HG03045 (cell line): ENCODE data around the gene ZMYND10.
A peak's percentile ranks its signal among the peaks of the same experiment; 100 is the strongest.

ENCODE experiments used
- ATAC-seq: cut with Tn5 transposase; IDR thresholded peaks from one replicate; pipeline ENCODE4 v1.9.1; 2021; ENCODE audit warnings: mild to moderate bottlenecking, moderate library complexity; ENCODE audit not compliant: unreplicated experiment

Gene ZMYND10

DNA sequence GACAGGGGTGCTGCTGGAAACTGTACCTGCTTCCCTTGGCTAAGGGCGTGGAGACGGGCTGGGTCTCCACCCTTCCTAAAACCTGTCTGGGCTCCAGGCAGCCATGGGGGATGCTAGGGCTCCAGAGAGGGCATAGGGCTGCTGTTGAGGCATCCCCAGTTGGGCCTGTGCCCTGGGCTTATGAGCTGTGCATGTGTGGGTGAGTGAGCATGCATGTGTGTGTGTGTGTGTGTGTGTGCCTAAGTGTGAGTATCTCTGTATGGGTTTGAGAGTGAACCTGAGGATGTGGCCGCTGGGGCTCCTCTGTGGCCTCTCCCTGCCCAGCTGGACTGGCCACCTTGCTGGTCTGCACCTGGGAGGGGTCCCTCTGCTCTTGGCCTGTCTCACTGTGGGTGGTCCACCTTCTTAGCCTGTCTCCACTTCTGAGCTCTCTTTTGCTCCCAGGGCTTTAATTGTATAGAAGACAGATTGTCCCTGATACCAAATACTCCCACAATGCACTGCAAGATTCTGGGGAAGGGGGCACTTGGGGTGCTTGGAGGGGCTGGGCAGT is 25.7 kb upstream of the ZMYND10 start:
- no peak for ATAC-seq

DNA sequence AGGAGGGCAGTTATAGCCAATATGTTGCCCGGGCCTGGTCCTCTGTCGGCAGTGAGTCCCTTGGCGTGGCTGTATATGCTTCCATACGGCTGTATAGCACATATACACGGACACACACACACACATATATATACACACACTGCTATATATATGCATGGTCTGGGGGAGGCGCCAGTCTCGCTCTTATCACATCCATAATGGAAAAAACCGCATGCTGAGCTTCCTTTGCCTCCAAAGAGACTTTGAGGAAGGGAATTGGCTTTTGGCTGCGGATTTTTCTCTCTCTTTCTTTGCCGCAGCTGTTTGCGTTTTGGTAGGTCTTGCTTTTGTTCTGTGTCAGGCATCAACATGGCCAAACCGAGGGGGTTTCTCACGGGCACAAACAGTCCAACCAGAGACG is 25.1 kb upstream of the ZMYND10 start:
- no peak for ATAC-seq

DNA sequence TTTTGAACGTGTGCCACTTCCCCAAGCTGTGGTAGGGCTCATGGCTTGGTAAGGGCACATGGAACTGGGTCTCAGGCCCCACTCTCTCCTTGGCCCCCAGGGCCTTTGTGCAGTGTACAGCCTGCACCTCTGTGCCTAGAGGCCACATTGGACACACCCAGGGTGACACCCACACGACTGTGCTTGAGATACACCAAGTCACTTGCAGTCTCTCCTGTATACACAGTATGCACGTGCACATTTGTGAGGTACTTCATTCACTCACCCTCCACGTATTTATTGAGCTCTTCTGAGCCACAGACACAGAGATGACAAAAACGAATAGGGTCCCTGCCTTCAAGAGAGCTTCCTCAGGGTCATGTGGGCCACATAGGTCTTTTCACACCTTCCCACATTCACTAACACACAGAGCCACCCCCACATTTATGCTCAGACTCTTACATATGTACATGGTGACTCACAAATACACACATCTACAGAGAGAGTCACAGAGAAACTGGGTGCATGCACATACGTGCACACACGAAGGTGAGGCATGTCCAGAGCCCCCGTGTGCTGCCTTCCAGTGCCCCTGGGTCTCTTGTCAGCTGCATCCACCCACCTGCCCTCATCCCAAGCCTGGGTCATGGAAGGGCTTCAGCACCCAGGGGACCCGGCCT is 23.6 kb upstream of the ZMYND10 start:
- ATAC-seq: no peak

DNA sequence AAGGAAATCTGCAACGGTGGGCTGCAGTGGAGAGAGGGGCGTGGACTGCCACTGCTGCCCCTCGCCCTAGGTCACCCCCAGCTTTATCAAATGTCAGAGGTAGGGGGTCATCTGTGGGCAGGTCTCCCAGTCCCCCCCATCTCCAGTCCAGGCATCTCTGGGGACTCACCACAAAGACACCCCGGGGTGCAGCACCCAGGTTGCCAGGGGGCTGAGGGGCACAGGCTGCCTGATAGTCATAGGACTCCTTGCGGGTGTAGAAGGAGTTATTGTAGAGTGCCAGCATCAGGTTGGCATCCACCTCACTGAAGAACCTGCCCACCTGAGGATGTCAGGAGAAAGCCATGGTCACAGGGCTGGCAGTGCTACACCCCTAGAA is 20.3 kb upstream of the ZMYND10 start:
- no peak for ATAC-seq

DNA sequence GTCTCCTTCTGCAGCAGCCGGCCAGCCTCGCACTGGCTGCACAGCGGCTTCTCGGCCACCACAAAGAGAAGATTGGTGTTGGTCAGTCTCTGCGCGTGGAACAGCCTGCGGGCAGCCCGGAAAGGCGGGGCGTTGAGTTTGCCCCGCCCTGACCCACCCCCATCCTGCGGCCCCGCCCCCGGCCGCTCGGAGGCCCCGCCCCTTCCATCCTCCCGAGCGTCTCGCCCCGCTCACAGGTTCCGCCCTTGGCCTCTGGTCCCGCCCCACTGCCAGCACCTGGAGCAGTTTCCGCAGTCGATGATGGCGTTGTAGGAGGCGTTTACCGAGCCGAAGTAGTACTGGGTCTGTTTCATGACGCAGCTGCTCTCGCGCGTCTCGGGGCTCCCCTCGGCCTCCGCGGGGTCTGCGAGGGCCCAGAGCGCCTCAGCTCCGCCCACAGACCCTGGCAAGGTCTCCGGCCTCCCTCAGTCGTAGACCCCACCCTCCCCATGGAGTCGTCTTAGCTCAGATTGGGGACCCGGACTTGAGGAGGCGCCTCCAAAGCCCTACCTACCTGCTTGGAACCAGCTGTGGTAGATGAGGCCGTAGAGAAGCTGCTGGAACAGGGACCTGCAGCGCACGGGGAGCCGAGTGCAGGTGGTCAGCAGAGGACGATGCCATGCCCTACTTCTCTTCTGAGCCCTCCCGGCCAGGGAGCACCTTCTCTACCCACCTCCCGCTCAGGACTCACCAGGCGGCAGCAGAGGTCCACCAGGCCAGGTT is 19.7 kb upstream of the ZMYND10 start:
- peak; percentile 75 for ATAC-seq

DNA sequence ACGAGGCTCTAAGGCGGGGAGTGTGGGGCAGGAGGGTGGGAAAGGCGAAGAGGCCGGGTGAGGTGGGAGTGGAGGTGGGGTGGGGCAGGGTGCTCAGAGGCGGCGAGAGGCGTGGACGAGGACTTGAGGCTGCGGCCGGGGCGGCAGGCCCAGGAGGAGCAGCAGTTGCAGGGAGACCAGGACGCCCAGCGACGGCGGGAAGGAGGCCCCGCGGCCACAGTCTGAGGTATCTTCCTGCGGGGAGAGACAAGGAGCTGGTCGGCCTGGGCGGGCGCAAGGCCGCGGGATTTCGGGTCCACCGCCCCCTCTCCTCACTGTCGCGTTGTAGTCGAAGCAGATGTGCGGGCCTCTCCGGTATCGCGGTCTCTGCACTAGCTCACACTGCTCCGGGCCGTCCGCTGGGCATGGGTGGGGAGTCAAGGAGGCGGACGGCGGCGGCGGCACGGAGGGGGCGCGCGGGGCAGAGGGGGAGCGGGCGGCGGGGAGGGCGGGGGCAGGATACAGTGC is 19.1 kb upstream of the ZMYND10 start:
- ATAC-seq: peak; percentile 9

DNA sequence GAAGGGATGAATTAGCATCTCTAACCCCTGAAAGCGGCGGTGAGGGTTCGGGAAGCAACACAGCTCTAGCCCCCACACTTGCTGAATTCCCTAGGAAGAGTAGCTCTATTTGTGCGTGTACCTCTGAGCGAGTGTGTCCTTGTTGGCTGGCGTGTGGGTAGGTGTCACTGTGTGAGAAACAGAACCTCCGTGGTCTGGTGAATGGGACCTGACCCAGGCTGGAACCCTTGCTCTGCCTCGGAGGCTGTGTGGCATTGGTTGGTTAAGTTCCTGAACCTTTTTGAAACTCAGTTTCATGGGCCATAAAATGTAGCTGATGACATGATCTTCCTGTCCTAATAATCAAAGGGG is 14.2 kb upstream of the ZMYND10 start:
- ATAC-seq: peak; percentile 5

DNA sequence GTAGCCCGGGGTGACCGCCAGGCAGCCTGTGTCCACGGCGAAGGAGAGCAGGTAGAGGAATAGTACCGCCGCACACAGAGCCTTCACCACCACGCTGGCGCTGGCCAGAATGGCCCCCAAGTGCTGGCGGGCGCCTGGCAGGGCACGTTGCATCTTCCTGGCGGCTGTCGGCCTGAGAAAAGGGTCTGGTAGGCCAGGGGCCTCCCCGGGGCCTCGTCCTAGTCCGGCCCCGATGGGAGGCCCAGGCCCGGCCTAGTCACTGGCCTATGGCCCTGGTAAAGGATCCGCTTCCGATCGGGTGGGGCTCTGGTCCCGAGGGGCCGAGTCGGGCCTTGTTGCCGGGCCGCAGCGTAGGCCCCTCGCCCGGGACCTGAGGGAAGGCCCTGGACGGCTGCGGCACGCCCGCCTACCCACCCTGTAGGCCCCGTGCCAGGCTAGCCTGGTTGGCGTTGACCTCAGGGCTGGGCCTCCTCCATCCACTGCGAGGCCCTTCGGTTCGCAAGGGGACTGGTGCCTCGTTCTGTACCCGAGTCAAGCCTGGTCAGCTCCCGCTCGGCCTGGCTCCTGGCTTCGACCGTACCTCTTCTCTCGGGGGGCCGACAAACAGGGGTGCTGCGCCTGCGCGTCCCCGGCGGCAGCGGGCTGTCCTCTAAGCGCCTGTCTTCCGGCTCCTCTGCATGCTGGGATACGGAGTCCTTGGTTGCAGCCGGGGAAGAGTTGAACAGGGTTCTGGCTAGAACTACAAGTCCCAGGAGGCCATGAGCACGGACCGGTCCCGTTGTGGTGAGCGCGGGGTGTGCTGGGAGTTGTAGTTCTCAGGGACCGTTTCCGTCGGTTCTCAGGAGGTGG is 13.6 kb upstream of the ZMYND10 start, which contains the start of gene TMEM115:
Gene TMEM115, minus strand, starts transcription at position 611 of the 849 bp plus-strand sequence. Its CDS starts 458 bp downstream, at position 153.
- peak; percentile 99 for ATAC-seq

DNA sequence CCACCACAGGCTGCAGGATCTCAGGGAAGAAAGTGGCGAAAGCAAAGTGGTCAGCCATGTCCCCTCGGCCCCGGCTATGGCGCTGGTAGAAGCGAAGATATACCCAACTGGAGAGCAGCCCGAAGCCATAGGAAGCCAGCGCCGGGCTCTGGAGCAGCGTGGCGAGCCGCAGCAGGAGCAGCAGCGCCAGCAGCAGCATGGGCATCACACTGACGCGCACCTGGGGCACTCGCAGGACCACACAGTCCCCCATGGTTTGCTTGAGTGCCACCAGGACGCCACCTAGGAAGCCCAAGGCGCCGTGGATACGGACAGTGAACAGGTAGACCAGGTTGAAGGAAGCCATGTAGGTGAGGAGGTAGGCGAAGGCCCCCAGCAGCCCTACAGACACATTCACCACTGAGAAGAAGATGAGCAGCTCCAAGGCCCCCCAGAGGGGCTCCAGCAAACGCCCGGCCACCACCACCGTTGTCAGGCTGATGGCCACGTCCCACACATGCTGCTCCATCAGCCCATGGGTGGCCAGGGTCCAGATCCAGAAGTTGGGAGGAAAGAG is 12.9 kb upstream of the ZMYND10 start:
- ATAC-seq: no peak

DNA sequence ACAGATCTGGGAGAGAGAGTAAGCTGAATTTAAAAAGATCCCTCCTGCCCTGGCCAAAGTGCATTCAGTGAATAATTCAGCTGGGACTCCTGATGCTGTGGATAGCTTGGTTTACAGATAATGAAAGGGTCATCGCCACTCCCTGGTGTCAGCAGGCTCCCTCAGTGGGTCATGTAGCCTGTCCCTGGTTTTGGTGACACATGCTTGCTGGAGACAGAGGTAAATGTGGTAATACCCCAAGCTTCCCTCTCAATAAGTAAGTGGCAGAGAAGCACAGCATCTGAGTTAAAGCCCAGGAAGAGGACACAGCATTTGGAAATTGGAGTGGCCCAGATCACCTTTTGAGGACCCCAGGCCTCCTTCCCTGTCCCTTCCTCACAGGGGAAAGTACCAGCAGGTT is 11.9 kb upstream of the ZMYND10 start:
- no peak for ATAC-seq

DNA sequence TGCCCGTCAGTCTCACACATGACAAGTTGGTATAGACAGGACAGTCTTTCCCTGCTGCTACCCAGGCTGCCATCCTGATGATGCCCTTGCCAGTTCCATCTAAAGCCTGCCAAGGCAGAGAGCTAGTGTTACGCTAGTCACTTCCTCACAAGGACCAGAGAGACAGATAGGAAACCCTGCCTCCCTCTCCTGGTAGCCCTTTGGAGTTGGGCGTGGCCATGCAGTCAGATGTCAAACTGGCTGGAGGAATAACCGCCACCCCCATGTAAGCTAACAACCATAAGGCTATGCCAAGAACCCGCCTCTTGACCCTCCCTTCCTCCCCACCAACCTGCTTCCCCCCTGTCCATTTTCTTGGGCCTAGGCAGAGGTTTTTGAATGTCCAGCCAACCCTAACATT is 11.0 kb upstream of the ZMYND10 start:
- no peak for ATAC-seq

DNA sequence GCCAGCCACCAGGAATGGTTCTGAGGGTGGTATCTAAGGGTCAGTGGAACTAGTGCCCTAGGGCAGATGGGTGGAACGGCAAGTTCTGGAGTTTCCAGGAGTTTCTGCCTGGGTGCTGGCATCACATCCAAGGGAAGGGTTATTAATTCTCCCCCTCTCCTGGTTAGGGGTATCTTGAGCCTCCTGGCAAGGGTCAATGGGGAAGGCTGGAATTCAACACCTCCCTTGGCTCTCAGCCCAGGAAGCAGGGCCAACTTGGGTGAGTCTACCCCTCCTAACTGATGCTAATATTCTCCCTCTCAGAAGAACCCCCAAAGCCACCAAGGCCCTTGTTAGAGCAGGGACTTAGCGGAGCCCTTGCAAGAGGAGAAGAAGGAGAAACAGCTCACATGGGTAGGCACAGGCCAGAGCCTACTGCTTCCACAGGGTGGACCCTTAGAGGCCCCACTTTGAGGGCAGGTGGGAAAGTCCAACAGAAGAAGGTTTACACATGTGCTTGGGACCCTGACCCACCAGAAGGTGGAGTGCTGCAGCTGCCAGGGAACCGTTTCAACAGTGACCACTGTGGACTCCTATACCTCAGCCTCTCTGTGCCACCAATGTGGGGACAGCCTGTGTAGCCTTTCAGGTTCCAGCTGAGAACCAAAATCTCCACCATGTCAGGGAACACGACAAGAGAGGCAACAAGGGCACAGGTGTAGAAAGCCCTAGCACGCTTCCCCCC is 10.5 kb upstream of the ZMYND10 start:
- ATAC-seq: no peak

DNA sequence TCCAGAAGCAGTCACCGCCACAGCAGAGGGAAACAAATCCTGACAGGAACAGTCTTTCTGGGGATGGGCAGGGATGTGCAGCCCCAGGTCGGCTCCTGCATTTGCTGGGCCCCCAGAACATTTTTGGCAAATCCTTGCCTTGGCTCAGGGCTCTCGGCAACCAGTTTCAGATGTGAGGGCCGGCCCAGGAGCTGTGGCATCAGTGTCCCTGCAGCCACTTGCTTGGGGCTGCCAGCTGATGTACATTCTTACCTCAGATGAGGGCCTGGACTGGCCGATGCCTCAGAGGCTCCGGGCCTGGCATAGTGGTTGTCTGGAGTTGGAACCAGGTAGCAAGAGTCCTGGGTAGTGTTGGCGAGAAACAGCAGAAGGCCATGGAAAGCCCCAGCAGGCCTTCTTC is 9.3 kb upstream of the ZMYND10 start:
- no peak for ATAC-seq

DNA sequence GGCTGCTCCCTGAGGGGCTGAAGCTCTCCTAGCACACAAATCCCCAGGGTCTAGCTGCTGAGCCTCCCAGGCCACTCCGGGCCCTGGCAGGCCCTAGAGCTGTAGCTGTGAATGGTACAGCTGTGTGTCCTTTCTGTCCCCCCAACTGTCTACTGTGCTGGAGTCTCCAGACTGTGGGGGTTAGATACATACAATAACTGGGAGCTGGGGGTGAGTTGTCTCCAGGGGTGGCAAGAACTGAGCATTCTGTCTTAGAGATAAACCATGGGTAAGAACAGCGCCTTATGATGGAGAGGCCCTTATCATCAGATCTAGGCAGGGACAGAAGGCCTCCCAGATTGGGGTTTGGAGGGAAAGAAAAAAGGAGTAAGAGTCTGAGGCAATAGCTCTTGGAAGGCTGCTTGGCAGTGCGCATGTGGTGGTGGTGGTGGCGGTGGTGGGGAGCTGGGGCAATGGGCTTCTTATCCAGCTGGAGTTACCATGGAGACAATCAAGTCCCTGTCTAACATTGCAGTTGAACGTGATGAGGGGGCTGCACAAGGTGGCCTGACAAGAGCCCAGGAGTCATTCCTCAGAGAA is 8.7 kb upstream of the ZMYND10 start:
- no peak for ATAC-seq

DNA sequence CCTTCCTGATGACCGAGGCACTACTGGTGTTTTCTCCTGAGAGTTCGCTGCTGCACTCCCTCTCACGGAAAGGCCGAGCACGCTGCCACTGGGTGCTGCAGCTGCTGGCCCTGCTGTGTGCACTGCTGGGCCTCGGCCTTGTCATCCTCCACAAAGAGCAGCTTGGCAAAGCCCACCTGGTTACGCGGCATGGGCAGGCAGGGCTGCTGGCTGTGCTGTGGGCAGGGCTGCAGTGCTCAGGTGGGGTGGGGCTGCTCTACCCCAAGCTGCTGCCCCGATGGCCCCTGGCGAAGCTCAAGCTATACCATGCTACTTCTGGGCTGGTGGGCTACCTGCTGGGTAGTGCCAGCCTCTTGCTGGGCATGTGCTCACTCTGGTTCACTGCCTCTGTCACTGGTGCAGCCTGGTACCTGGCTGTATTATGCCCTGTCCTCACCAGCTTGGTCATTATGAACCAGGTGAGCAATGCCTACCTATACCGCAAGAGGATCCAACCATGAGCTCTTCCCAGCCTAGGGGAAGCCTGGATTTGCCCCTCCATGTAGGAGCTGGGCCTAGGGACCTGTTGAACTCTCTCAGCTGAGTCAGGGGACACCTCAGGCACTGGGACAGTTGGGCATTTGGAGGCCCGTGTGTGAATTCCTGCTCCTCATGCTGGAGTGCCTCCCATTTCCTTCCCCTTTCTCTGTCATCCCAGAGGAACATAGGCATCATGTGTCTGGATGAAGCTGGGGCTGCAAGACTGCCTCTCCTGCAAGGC is 7.9 kb upstream of the ZMYND10 start:
- no peak for ATAC-seq

DNA sequence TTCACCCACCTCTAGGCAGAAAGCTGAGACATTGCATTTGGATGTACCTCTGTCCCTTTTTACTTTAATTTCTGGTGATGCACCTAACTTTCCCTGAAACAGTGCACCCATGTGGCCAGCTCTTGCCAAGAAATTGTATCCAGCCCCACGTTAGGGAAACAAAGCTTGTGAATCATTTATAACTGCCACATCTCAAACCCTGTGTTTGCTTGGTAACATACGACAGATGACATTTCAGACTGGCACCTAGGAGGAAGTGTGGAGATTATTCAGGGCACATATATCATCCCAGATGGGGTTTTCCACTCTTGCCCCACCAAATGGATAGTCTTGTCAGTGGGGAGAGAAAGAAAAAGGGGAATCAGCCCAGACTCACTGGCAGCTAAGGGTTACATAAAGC is 7.2 kb upstream of the ZMYND10 start:
- ATAC-seq: no peak

DNA sequence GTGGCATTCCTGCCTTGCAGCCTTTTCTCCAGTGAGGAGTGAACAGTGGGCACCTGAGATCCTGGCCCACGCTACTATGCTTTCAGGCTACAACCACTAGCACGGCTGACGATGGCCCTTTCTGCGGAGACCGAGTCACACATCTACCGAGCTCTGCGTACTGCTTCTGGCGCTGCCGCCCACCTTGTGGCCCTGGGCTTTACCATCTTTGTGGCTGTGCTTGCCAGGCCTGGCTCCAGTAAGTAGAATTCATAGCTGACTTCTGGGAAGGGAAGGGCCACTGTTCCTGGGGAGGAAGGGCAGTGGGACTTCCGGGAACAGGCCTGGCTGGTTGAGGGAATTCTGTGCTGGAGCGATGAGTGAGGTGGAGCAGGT is 5.8 kb upstream of the ZMYND10 start:
- ATAC-seq: no peak

DNA sequence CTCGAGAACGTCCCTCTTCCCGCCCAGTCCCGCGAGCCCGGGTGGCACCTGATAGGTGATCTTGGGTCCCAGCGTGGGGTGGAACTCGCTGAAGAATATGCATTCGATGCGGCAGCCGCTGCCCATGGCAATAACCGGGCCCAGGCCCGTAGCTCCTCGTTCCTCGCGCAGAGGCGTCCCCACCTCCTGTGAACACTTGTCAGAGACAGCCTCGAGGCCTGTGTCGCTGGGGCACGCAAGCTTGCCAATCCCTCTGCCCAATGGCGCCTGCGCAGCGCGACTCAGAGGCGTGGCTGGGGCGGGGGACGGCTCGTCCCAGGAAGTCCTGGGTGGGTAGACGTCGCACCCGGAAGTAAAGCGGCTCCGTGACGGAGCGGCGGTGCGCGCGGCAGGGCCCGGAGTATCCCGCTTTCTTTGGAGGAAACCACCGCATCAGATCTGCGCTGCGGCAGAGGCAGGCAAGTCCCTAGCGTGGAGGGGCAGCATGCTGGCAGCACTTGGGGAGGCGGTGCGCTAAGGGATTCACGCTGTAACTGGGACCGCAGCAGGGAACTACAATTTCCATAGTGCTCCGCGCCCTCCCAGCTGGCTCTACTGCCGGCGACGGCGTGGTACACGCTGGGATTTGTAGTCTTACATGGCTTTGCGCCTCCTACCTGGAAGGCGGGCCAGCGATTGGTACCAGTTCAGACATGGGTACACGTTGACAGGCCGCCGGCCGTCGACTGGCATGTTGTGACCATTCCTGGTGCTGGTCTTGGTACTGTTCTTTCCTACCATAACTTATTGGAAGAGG is 5.2 kb upstream of the ZMYND10 start, which contains the start of the genes CYB561D2 and NPRL2:
Gene CYB561D2, plus strand, starts transcription at position 336 of the 796 bp plus-strand sequence. CDS start 572 bp downstream, outside the sequence.
Gene NPRL2, minus strand, starts transcription at position 249 of the 796 bp plus-strand sequence. Its CDS starts 123 bp downstream, at position 126.
- ATAC-seq: peak; percentile 89
